ENCODE measurements around the gene TPH2. TPM values are rescaled to one million over a fixed set of nuclear protein-coding genes. Genes with fewer than 3 reads are reported as not detected.

Gene TPH2
- total RNA-seq, 4 donors from 2014 or later = not detected

DNA sequence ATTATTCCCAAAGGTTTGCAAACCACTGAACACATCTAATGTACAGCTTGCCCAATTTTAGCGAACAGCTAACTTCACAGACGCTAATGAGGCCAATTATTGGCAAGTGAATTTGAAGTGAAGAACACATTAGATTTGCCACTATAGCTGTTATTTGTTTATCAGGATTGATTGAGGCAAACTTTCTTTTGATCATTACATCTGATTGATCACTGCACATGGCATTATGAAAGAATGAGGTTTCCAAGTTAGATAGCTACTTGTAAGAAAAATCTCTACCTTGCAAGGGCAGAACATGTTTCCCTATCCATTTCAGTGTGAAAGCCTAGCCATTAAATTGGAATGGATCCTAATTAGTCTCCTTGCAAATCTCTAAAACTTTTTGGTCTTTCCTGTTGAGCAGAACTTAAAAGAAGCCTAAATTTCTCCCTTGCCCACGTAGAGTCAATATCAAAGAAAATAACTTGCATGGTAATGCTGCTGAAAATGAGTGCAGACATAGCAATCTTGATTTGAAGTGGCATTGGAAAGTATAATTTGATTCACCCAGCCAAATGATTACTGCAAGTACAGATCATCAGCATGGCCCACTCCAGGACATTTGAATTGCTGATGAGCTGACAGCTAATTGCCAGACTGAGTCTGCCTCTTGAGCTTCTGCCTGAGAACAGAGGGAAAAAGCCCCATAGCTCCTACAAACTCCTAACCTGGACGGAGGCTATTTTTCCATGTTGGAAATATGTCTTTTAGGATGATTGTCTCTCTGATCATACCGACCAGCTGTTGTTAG is 98.6 kb downstream of the TPH2 start:
- Histone ChIP-seq H3K9me3 (no peaks in the 10 kb centered on the region), H3K4me1 (no peaks in the 10 kb centered on the region), H3K27ac (no peak overlapping the region), H3K36me3 (no peaks in the 10 kb centered on the region), H3K27me3 (no peaks in the 10 kb centered on the region), H3K4me3 (no peak overlapping the region)
- no peak for DNase-seq (ENCODE audit: low spot score in 2 of 2)
- WGBS = 78% methylated on average over 5 of the region's 5 CpGs
- no peak for TF ChIP-seq EP300 (IDR thresholded peaks at IDR 0.05)
- TF ChIP-seq, protein P1, sequence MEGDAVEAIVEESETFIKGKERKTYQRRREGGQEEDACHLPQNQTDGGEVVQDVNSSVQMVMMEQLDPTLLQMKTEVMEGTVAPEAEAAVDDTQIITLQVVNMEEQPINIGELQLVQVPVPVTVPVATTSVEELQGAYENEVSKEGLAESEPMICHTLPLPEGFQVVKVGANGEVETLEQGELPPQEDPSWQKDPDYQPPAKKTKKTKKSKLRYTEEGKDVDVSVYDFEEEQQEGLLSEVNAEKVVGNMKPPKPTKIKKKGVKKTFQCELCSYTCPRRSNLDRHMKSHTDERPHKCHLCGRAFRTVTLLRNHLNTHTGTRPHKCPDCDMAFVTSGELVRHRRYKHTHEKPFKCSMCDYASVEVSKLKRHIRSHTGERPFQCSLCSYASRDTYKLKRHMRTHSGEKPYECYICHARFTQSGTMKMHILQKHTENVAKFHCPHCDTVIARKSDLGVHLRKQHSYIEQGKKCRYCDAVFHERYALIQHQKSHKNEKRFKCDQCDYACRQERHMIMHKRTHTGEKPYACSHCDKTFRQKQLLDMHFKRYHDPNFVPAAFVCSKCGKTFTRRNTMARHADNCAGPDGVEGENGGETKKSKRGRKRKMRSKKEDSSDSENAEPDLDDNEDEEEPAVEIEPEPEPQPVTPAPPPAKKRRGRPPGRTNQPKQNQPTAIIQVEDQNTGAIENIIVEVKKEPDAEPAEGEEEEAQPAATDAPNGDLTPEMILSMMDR (IDR thresholded peaks at IDR 0.05) = no peak
- no peak for TF ChIP-seq POLR2AphosphoS5 (IDR thresholded peaks at IDR 0.05)
- no peak for TF ChIP-seq POLR2A (IDR thresholded peaks at IDR 0.05)

DNA sequence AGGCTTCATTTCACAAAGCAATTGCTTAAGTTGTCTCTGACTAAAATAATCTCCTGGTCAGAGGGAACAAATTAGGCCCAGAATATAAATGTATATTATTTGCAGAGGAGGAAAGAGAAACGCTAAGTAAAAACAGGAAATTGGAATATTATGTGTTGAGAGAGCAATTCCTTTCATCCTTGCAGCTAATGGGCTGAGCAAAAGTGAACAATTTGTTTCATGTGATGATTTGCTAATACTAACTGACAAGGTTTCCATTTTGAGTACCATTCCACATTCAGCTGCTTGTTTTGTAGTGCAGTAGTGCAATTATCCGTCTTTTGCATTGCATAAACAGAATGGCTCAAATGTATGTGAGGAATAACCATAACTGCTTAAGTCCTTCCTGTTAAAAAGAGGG is 103.2 kb downstream of the TPH2 start:
- 68% methylated on average over 2 of the region's 2 CpGs for whole genome bisulfite sequencing
- no peaks in the 10 kb centered on the region for H3K27me3 ChIP-seq
- H3K9me3 ChIP-seq = no peaks in the 10 kb centered on the region
- no peaks in the 10 kb centered on the region for H3K36me3 ChIP-seq
- no peaks in the 10 kb centered on the region for H3K4me1 ChIP-seq
- no peak for TF ChIP-seq POLR2A (IDR thresholded peaks at IDR 0.05)
- TF ChIP-seq EP300 (IDR thresholded peaks at IDR 0.05) = no peak
- TF ChIP-seq, protein P1 (IDR thresholded peaks at IDR 0.05) = no peak
- TF ChIP-seq POLR2AphosphoS5 (IDR thresholded peaks at IDR 0.05) = no peak
- H3K27ac ChIP-seq = no peak overlapping the region
- no peak overlapping the region for H3K4me3 ChIP-seq
- DNase-seq (ENCODE audit: low spot score in 2 of 2) = no peak

GRCh38 chr12:72053604-72054003 is 115.0 kb downstream of the TPH2 start:
- H3K4me3 ChIP-seq = no peak overlapping the region
- TF ChIP-seq, protein P1 (IDR thresholded peaks at IDR 0.05) = no peak
- TF ChIP-seq EP300 (IDR thresholded peaks at IDR 0.05) = no peak
- TF ChIP-seq POLR2A (IDR thresholded peaks at IDR 0.05) = no peak
- TF ChIP-seq POLR2AphosphoS5 (IDR thresholded peaks at IDR 0.05) = no peak
- DNase-seq (ENCODE audit: low spot score in 2 of 2) = no peak
- H3K27me3 ChIP-seq = no peaks in the 10 kb centered on the region
- no peaks in the 10 kb centered on the region for H3K4me1 ChIP-seq
- no peak overlapping the region for H3K27ac ChIP-seq
- WGBS = 79% methylated on average over 2 of the region's 2 CpGs
- H3K9me3 ChIP-seq = no peaks in the 10 kb centered on the region
- H3K36me3 ChIP-seq = no peaks in the 10 kb centered on the region

- Histone ChIP-seq H3K4me1 (no peaks in the 10 kb centered on the region), H3K27me3 (no peaks in the 10 kb centered on the region), H3K36me3 (no peaks in the 10 kb centered on the region), H3K9me3 (no peaks in the 10 kb centered on the region), H3K4me3 (no peak overlapping the region), H3K27ac (no peak overlapping the region)
- WGBS = 67% methylated on average over 2 of the region's 2 CpGs
- no peak for TF ChIP-seq EP300 (IDR thresholded peaks at IDR 0.05)
- TF ChIP-seq, protein P1 (IDR thresholded peaks at IDR 0.05) = no peak
- no peak for TF ChIP-seq POLR2AphosphoS5 (IDR thresholded peaks at IDR 0.05)
- no peak for TF ChIP-seq POLR2A (IDR thresholded peaks at IDR 0.05)
- DNase-seq (ENCODE audit: low spot score in 2 of 2) = no peak
Observed at GRCh38 chr12:72054511-72054910, 115.9 kb downstream of the TPH2 start.

DNA sequence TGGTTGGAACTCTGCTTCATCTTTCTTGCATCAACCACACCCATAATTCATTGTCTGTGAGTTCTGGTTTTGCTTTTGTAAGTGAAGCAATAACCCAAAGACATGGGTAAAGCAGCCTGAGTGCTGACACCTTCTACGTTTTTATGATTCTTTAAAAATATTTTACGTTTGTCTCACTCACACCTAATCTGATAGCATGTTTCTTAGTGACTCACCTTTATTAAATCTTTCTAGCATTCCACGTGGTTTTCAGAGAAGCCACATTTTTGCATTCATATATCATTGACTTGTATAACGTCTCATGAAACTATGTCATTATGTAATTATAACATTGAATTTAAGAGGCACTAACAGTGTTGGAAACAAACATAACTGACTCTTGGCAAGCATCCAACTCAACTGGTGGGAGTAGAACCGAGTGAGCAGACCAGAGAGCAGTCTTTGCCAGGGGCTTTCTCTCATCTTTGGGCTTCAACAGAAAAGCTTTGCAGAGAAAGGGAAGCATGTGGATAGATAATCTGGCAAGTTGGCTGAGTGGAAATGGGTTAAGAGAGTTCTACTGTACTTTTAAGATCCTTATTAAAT is 118.8 kb downstream of the TPH2 start:
- Histone ChIP-seq H3K4me3 (no peak overlapping the region), H3K36me3 (no peaks in the 10 kb centered on the region), H3K27ac (no peak overlapping the region), H3K9me3 (no peaks in the 10 kb centered on the region), H3K27me3 (no peaks in the 10 kb centered on the region), H3K4me1 (no peaks in the 10 kb centered on the region)
- TF ChIP-seq POLR2A (IDR thresholded peaks at IDR 0.05) = no peak
- no peak for TF ChIP-seq EP300 (IDR thresholded peaks at IDR 0.05)
- TF ChIP-seq POLR2AphosphoS5 (IDR thresholded peaks at IDR 0.05) = no peak
- TF ChIP-seq, protein P1 (IDR thresholded peaks at IDR 0.05) = no peak
- DNase-seq (ENCODE audit: low spot score in 2 of 2) = no peak
- WGBS = 25% methylated on average over 5 of the region's 5 CpGs
